ENCODE results near the gene SNAP47. TPM values are rescaled to one million over a fixed set of nuclear protein-coding genes. Genes with fewer than 3 reads are reported as not detected.

SNAP47 gene
- total RNA-seq, 4 donors from 2014 or later = 11.3 to 28.5 (median 20.2) TPM

DNA sequence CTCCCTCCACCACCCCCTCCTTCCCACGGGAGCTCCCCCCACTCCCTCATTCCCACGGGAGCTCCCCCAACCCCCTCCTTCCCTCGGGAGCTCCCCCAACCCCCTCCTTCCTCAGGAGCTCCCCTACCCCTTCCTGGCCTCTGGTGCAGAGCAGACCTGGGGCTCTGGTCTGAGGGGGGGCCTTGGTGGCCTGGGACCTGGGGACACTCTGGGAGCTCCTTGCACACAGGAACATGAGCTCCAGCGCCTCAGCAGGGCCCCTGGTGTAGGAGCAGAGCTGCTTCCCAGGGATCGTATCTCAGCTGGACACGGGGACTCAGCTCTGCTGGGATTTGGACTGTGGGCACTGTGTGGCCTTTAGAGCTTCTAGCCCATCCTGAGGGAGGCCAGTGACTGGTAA lies 60.5 kb downstream of the SNAP47 start:
- Histone ChIP-seq H3K27ac (no peak overlapping the region), H3K27me3 (peaks cover 0 to 28% (median 0%) of the 10 kb centered on the region in 4 donors), H3K4me3 (no peak overlapping the region), H3K4me1 (peaks cover 13 to 46% (median 15%) of the 10 kb centered on the region in 3 donors), H3K9me3 (no peaks in the 10 kb centered on the region), H3K36me3 (no peaks in the 10 kb centered on the region)
- intact Hi-C loops (cut with DNase I) = no loop called here
- 11% methylated on average over 3 of the region's 6 CpGs; no CpG with 5 or more reads in 1 of the 2 donors for WGBS, 2 donors
- no peak for TF ChIP-seq POLR2A (IDR thresholded peaks at IDR 0.05)
- TF ChIP-seq, protein P1, sequence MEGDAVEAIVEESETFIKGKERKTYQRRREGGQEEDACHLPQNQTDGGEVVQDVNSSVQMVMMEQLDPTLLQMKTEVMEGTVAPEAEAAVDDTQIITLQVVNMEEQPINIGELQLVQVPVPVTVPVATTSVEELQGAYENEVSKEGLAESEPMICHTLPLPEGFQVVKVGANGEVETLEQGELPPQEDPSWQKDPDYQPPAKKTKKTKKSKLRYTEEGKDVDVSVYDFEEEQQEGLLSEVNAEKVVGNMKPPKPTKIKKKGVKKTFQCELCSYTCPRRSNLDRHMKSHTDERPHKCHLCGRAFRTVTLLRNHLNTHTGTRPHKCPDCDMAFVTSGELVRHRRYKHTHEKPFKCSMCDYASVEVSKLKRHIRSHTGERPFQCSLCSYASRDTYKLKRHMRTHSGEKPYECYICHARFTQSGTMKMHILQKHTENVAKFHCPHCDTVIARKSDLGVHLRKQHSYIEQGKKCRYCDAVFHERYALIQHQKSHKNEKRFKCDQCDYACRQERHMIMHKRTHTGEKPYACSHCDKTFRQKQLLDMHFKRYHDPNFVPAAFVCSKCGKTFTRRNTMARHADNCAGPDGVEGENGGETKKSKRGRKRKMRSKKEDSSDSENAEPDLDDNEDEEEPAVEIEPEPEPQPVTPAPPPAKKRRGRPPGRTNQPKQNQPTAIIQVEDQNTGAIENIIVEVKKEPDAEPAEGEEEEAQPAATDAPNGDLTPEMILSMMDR (IDR thresholded peaks at IDR 0.05) = no peak
- DNase-seq = no peak

GRCh38 chr1:227796359-227796915 lies 61.2 kb downstream of the SNAP47 start:
- Histone ChIP-seq H3K9me3 (no peaks in the 10 kb centered on the region), H3K27me3 (peaks cover 0 to 28% (median 0%) of the 10 kb centered on the region in 4 donors), H3K36me3 (no peaks in the 10 kb centered on the region), H3K4me3 (no peak overlapping the region), H3K27ac (no peak overlapping the region), H3K4me1 (peaks cover 13 to 39% (median 15%) of the 10 kb centered on the region in 3 donors)
- intact Hi-C loops (cut with DNase I) = no loop called here
- no peak for DNase-seq
- no peak for TF ChIP-seq POLR2A (IDR thresholded peaks at IDR 0.05)
- TF ChIP-seq, protein P1 (IDR thresholded peaks at IDR 0.05) = no peak
- 74 to 100% methylated on average over 1 to 3 of the region's 5 CpGs for WGBS, 2 donors

DNA sequence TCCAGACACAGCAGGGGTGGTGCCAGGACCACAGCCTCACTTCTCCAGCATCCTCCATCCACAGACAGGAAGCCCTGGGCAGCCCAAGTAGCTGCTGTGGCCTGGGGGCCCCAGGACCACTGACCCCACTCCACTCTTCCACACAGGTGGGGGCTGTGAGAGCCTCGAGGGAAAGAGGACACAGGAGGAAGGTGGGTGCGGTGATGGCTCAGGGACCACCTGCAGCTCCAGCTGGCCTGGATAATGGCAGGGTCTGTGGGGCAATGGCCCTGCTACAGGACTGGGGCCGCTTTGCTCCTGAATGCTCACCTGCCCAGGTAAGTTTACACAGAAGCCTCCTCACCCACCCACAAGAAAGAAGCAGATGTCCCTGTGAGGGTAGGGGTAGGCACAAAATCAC lies 61.9 kb downstream of the SNAP47 start:
- 100% methylated on average over 1 of the region's 3 CpGs; no CpG with 5 or more reads in 1 of the 2 donors for WGBS, 2 donors
- Histone ChIP-seq H3K9me3 (no peaks in the 10 kb centered on the region), H3K27ac (no peak overlapping the region), H3K27me3 (peaks cover 0 to 28% (median 0%) of the 10 kb centered on the region in 4 donors), H3K4me1 (peaks cover 13 to 32% (median 15%) of the 10 kb centered on the region in 3 donors), H3K36me3 (no peaks in the 10 kb centered on the region), H3K4me3 (no peak overlapping the region)
- no peak for DNase-seq
- intact Hi-C loops (cut with DNase I) = no loop called here
- TF ChIP-seq, protein P1 (IDR thresholded peaks at IDR 0.05) = no peak
- TF ChIP-seq POLR2A (IDR thresholded peaks at IDR 0.05) = no peak

GRCh38 chr1:227797625-227798024 lies 62.4 kb downstream of the SNAP47 start:
- no peak overlapping the region for H3K4me3 ChIP-seq
- H3K9me3 ChIP-seq = no peaks in the 10 kb centered on the region
- 82 to 90% methylated on average over 3 of the region's 3 CpGs for WGBS, 2 donors
- intact Hi-C loops (cut with DNase I) = no loop called here
- H3K36me3 ChIP-seq = no peaks in the 10 kb centered on the region
- H3K4me1 ChIP-seq = peaks cover 13 to 31% (median 15%) of the 10 kb centered on the region in 3 donors
- TF ChIP-seq POLR2A (IDR thresholded peaks at IDR 0.05) = no peak
- TF ChIP-seq, protein P1 (IDR thresholded peaks at IDR 0.05) = no peak
- no peak overlapping the region for H3K27ac ChIP-seq
- H3K27me3 ChIP-seq = peaks cover 0 to 28% (median 0%) of the 10 kb centered on the region in 4 donors
- no peak for DNase-seq

- no peak overlapping the region for H3K27ac ChIP-seq
- no peak for DNase-seq
- no peaks in the 10 kb centered on the region for H3K36me3 ChIP-seq
- H3K4me1 ChIP-seq = peaks cover 13 to 28% (median 15%) of the 10 kb centered on the region in 3 donors
- peaks cover 0 to 28% (median 0%) of the 10 kb centered on the region in 4 donors for H3K27me3 ChIP-seq
- H3K4me3 ChIP-seq = no peak overlapping the region
- TF ChIP-seq, protein P1 (IDR thresholded peaks at IDR 0.05) = no peak
- TF ChIP-seq POLR2A (IDR thresholded peaks at IDR 0.05) = no peak
- H3K9me3 ChIP-seq = no peaks in the 10 kb centered on the region
- intact Hi-C loops (cut with DNase I) = no loop called here
- 68 to 82% methylated on average over 3 to 5 of the region's 16 CpGs for WGBS, 2 donors
Observed at GRCh38 chr1:227798078-227798802, 63.0 kb downstream of the SNAP47 start.

All from esophagus squamous epithelium (tissue), 5 donors.